Motor neuron (in vitro differentiated cells): ENCODE results near the gene ATG2A. TPM values are rescaled to one million over a fixed set of nuclear protein-coding genes. Genes with fewer than 3 reads are reported as not detected.

ENCODE experiments used
- ATAC-seq, 8 experiments: fragments of 200-7000 bp; cut with Tn5 transposase; replicated peaks in 6 of 8; 2 replicates each; pipeline ENCODE4 v1.8.0; 2021; ENCODE audit warnings: mild to moderate bottlenecking in 8 of 8, moderate library complexity in 8 of 8
- H3K27ac ChIP-seq, 2 donors: fragments of 250-450 bp; sonication (Bioruptor Pico); 2 replicates each; pipeline ENCODE4 v1.9.0; 2021; ENCODE audit warnings: antibody characterized with exemption in 2 of 2, mild to moderate bottlenecking in 2 of 2, moderate library complexity in 1 of 2
- H3K4me1 ChIP-seq, 2 donors: fragments of 250-450 bp; sonication (Bioruptor Pico); replicated peaks in 1 of 2; 2 replicates each; pipeline ENCODE4 v1.6.1; 2021; ENCODE audit warnings: antibody characterized with exemption in 2 of 2, mild to moderate bottlenecking in 2 of 2, moderate library complexity in 1 of 2
- H3K4me3 ChIP-seq, 5 donors: fragments of 250-450 bp; sonication (Bioruptor Pico); 2 replicates each; pipeline ENCODE4 v1.9.0; 2021; ENCODE audit warnings: antibody characterized with exemption in 5 of 5, mild to moderate bottlenecking in 5 of 5, moderate library complexity in 4 of 5
- WGBS, 10 experiments: fragments of 450-650 bp; shearing (Covaris generic); methylation state at CpG; one replicate each; pipeline ENCODE4 v1.0.0; 2022; 5-methylcytosine and 5-hydroxymethylcytosine counted together
- in situ Hi-C, 9 experiments: fragments of 400-800 bp; cut with MboI; loops; one replicate each; pipeline ENCODE4 v1.15.0; 2021; ENCODE audit warnings: low sequenced_read_pairs in 9 of 9, low pct_unique_long_range_greater_than_20kb in 2 of 9; ENCODE audit not compliant: unreplicated experiment in 9 of 9
- total RNA-seq, 8 experiments: library from RNA; unstranded; fragments of 300-600 nt; gene quantifications; 2 replicates each; pipeline versions ENCODE4 v1.2.3 to v1.2.4, GENCODE V29; 2022

The ATG2A gene
- 10 to 100 TPM in 4 of 8 experiments, 1 to 10 TPM in 4; 4.9 to 37.2 (median 9.6) TPM for total RNA-seq

DNA sequence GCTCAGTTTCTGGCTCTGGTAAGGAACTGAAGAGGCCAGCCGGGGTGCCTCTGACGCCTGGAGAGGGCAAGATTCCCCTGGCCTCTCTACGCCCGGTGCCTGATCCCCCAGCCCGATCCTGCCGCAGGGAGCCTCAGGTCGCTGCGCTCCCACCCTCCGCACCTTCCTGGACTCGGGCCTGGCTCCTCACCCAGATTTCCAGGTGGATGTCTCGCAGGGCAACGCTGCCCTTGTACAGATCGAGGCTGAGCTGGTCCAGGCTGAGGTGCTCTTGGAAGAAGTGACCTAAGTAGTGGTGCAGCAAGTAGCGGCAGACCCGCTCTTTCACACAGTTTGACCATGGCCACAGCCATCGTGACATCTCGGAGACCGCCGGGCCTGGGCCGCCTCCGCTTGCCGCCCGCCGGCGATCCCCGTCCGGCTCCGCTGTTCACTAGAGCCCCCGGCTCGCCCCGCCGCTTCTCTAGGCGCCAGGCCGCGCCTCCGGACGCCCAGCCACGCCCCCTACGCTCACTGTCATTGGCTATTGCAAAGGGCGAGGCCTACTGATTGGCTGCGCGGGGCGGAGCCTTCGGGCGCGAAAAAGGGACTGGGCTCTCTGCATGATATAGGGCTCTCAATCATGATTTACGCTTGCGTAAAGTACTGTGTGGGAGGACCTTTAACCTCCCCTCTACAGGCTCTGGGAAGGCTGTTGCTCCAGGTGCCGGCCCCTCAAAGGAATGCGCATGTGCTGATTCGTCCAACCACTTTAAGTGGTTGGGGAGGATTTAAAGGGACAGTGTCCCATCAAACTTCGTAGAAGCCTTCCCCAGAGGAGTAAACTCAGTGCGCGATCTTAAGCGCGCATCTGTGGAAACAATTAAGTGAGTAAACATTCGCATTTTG, at the start of gene ATG2A:
Gene ATG2A (minus strand): TSS at position 435 of the 888 bp plus-strand sequence. CDS start 74 bp downstream, at position 361.
- in situ Hi-C loops = no loop called here
- ATAC-seq = peak; percentile 91 to 98 (median 98)
- Histone ChIP-seq H3K4me3 (peak within 1 kb of the TSS; percentile 54 to 75 (median 65)), H3K27ac (peak within 1 kb of the TSS in 1 of 2 donors; percentile 25), H3K4me1 (peaks cover 9 to 13% of the 10 kb centered on the region in 2 donors)
- 0 to 3% (median 0%) methylated on average over 2 to 19 of the region's 57 CpGs; no CpG with 5 or more reads in 2 of the 10 experiments for WGBS, 10 experiments

DNA sequence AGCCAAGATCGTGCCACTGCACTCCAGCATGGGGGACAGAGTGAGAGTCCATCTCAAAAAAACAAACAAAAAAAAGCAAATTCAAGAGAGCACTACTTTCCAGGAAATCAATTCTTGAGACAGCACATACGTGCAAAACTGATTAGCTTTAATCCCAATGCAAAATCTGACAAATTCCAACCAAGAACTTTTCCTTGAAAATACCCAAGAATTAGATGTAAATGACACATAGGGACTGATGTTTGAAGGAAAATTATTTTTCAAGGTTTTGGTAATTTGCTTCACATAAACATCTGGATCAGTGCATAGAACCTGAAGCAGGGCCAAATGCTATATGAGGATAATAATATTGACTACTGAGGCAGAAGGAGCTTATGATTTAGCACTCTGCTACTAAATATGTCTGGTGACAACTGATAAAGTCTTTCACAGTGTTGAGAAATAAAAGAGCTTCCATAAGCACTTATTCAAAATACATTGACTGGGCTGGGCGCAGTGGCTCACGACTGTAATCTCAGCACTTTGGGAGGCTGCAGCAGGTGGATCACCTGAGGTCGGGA, 46.1 kb upstream of the ATG2A start:
- WGBS, 10 experiments = 57 to 91% (median 78%) methylated on average over 1 to 5 of the region's 5 CpGs; no CpG with 5 or more reads in 1 of the 10 experiments
- Histone ChIP-seq H3K4me1 (no peaks in the 10 kb centered on the region), H3K4me3 (no peak overlapping the region), H3K27ac (no peak overlapping the region)
- no peak for ATAC-seq
- in situ Hi-C loops = no loop called here

DNA sequence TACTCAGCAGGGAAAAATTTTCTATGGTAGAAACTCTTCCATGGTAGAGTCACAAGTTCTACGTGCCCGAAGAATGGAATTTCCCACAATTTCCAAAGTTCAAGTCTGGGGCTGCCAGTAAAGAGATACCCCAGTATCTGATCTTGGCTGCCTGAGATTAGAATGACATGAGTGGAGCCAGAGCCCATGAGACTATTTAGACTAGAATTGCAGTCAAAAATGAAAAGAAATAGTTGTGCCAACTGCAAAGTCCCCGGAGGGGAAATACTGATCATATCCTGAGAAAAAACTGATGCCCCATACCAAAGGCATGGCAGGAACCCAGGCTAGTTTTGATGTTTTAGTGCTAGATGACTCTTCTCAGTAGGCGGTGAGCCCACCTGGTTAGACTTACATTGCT, 43.7 kb upstream of the ATG2A start:
- ATAC-seq = no peak
- 56 to 100% (median 84%) methylated on average over 1 to 4 of the region's 4 CpGs; no CpG with 5 or more reads in 3 of the 10 experiments for WGBS, 10 experiments
- no peak overlapping the region for H3K4me3 ChIP-seq
- no peak overlapping the region for H3K27ac ChIP-seq
- no peaks in the 10 kb centered on the region for H3K4me1 ChIP-seq
- in situ Hi-C loops = no loop called here

DNA sequence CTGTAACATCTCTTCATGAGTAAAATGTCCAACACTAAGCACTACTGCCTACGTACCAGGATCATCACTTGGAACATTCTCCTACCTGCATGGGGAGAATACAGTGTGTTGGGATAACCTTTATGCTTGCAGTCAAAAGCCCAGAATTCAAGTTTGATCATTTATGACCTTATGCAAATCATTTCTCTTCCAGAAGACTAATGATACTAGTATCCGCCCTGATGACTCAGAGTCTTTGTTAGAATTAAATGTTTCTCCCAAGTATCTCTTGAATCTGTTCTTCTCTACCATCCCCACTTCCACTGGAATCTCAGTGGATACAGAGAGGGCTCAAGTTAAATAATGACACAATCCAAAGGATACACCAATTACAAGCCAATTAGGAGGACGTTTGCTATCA, 42.5 kb upstream of the ATG2A start:
- ATAC-seq = peak in 4 of 8 experiments; percentile 20 to 97 (median 66)
- 6 to 100% (median 59%) methylated on average over 1 to 3 of the region's 3 CpGs; no CpG with 5 or more reads in 1 of the 10 experiments for WGBS, 10 experiments
- in situ Hi-C loops = no loop called here
- Histone ChIP-seq H3K4me1 (no peaks in the 10 kb centered on the region), H3K4me3 (no peak overlapping the region), H3K27ac (no peak overlapping the region)

DNA sequence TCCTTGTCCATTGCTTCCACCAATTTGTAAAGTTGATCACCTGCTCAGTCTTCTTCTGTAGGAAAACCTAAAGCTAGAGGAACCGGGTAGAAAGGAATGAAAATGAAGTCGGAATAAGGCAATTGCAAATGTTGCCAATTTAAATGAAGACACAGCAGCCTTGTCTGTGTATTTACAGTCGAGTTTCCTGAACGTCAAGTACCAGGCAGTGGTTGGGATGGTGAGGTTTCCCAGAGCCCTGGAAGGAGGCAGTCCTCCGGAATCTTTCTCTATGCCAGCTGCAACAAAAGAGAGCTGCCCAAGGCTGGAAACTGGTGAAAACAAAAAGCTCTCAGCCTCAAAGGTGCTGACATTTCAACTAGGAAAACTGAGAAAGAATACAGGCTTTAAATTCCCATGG, 37.2 kb upstream of the ATG2A start:
- Histone ChIP-seq H3K4me3 (no peak overlapping the region), H3K27ac (no peak overlapping the region), H3K4me1 (no peaks in the 10 kb centered on the region)
- ATAC-seq = no peak
- 4 to 88% (median 36%) methylated on average over 1 to 5 of the region's 5 CpGs; no CpG with 5 or more reads in 1 of the 10 experiments for WGBS, 10 experiments
- in situ Hi-C loops = no loop called here

DNA sequence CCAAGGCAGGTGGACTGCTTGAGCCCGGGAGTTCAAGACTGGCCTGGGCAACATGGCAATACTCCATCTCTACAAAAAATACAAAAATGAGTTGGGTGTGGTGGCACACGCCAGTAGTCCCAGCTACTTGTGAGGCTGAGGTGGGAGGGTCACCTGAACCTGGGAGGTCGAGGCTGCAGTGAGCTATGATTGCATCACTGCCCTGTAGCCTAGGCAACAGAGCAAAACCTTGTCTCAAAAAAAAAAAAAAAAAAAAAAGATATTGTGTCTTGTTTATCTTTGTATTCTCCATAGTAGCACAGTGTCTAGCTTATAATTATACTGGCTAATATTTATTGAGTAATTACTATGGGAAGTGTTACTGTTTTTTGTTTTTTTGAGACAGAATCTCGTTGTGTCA, 34.5 kb upstream of the ATG2A start:
- 10 to 83% (median 70%) methylated on average over 1 to 4 of the region's 4 CpGs; no CpG with 5 or more reads in 3 of the 10 experiments for WGBS, 10 experiments
- ATAC-seq = no peak
- Histone ChIP-seq H3K4me3 (no peak overlapping the region), H3K4me1 (no peaks in the 10 kb centered on the region), H3K27ac (no peak overlapping the region)
- in situ Hi-C loops = no loop called here

DNA sequence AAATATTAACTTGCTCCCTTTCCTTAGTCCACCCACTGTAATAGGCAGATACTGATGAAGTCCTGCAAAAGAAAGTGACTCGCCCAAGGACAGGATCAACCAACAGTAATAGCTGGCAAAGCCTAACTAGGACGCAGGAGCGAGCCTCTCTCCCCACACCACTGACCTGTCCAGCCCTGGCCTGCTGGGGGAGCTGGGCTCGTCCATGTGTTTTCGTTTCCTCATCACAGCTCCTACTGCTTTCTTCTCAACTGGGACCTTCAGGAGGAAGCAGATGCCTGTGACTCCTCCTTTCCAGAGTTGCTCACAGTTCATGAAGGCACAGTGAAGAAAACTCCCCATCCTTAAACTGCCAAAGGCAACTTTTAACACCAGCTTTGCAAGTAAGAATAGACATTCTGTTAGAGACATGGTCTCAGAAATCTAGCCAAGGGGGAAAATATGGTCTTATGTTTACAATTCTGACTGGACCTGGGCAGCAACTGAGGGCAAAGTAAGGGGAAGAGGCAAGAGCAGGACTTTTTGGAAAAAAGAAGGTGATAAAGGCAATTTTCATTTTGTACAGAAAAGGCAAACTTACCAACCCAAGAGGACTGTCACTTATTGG, 30.3 kb upstream of the ATG2A start:
- 39 to 94% (median 67%) methylated on average over 1 to 5 of the region's 5 CpGs; no CpG with 5 or more reads in 2 of the 10 experiments for WGBS, 10 experiments
- in situ Hi-C loops = no loop called here
- Histone ChIP-seq H3K27ac (no peak overlapping the region), H3K4me3 (no peak overlapping the region), H3K4me1 (no peaks in the 10 kb centered on the region)
- ATAC-seq = peak in 3 of 8 experiments; percentile 50 to 89 (median 72)

DNA sequence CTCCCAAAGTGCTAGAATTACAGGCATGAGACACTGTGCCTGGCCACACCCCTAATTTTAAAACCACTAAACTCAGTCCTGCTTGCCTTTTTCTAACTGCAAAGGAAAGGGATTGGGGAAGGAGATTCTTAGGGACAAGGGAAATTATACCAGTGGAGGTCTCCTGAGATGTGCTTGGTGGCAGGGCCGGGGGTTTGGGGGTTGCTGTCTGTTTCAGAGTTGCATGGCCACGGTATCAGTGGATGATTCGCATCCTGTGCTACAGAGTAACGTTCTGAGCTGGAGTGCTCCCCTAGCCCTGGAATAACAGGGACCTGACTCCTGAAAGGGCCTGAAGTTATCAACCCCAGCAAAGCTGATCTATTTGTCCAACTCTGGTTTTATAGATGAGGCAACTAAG, 19.5 kb upstream of the ATG2A start:
- ATAC-seq = peak in 1 of 8 experiments; percentile 15
- Histone ChIP-seq H3K4me1 (no peaks in the 10 kb centered on the region), H3K4me3 (no peak overlapping the region), H3K27ac (no peak overlapping the region)
- 10 to 83% (median 81%) methylated on average over 1 to 4 of the region's 4 CpGs; no CpG with 5 or more reads in 6 of the 10 experiments for WGBS, 10 experiments
- in situ Hi-C loops = no loop called here

DNA sequence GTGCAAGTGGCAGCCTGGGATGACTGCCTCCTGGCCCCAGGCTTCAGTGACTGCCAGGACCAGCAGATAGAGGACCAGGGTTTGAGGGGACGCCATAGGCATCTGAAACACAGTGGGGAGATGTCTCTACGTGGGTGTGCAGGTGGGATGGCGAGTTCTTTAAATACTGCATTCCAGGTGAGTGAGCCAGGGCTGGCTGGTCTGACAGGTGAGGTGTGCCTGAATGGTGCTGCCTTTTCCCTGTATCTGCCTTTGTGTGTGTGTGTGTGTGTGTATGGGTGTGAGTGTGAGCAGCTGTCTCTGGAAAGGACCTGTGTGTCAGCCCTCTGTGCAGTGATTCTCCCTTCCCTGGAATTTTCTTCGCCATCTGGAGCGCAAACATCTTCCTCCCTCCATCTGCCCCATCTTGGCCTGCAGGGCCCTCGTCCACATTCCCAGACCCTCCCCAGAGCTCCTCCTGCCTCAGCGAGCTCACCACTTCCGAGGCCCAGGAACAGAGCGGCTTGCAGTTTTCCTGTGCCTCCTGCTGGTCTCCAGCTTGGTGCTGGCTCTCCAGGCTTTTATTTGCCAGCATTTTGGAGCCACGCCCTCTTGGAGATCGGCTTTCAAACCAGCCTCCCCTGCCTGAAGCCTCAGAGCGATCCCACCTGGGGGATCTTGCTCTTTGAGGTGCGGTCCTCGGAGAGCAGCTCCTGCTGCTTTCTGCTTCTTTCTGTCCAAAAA, 18.5 kb upstream of the ATG2A start, which contains the start of gene GPHA2:
Gene GPHA2 (minus strand): TSS at position 535 of the 723 bp plus-strand sequence. CDS start 433 bp downstream, at position 102.
- Histone ChIP-seq H3K4me1 (no peaks in the 10 kb centered on the region), H3K4me3 (no peak within 1 kb of the TSS), H3K27ac (no peak within 1 kb of the TSS)
- ATAC-seq = peak in 7 of 8 experiments; percentile 6 to 90 (median 21)
- in situ Hi-C loops = no loop called here
- 26 to 60% (median 53%) methylated on average over 1 to 8 of the region's 14 CpGs; no CpG with 5 or more reads in 4 of the 10 experiments for WGBS, 10 experiments

DNA sequence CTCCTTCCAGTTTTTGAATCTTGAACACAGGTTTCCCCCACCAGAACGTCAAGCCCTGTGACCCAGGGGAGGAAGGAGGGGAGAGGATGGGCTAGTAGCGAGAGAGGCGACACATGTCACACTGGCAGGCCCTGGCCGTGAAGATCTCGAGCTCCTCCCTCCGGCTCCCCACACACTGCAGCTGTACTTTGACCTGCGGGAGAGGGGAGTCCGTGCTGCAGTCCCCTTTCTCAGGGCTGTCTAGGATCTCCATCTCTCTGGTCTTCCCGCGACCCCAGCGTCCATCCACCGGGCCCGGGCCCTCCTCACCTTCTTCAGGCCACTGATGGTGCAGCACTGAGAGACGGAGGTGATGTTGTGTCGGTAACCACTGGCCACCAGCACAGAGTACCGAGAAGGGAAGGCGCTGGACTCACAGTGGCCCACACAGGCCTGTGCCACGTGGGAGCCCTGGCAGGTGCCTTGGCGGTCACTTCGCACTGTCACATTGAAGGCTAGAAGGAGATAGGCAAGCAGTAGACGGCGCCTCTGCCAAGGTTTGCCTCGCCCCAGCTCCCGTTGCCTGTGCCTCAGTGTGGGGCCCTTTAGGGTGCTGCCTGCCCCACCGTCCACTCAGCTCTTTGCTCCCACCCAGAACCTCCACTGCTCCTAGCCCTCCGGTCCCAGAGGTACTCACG, 17.8 kb upstream of the ATG2A start:
- H3K4me1 ChIP-seq = no peaks in the 10 kb centered on the region
- peak in 5 of 8 experiments; percentile 14 to 64 (median 40) for ATAC-seq
- no peak overlapping the region for H3K27ac ChIP-seq
- H3K4me3 ChIP-seq = no peak overlapping the region
- in situ Hi-C loops = no loop called here
- 50 to 95% (median 69%) methylated on average over 2 to 9 of the region's 27 CpGs; no CpG with 5 or more reads in 3 of the 10 experiments for WGBS, 10 experiments

DNA sequence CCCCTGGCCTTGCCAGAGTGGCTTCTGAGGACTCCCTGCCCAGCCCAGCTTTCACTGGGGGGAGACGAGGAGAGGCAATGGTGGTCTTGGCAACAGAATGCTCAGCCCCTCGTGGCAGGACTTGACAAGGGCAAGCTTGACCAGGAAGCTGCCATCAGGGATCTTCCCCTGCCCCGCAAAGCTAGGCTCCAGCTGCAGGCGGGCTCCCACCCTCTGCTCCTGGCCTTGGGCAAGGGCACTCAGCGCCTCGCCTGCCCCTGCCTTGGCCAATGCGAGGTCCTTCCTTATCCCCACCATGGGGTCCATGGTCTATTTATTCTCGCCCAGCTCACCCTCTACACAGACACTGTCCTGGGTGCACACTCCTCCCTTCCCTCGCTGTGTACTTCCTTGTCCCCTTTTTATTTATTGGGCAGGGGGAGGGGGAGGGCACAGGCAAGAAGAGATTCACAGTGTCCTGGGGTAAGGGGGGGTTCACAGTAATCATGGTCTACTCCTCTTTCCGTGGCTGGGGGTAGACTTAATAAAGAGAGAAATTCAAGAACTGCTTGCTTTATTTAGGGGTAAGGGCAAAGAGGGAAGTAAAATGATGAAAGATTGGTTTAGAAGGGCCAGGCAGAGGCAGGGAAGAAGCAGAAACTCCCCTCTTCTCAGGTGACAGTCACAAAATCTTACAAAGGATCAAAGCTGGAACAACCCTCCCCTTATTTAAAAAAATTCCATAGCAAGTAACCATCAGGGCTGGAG, 17.1 kb upstream of the ATG2A start:
- no peak overlapping the region for H3K27ac ChIP-seq
- no peak overlapping the region for H3K4me3 ChIP-seq
- in situ Hi-C loops = no loop called here
- 60 to 80% (median 66%) methylated on average over 1 to 4 of the region's 10 CpGs; no CpG with 5 or more reads in 6 of the 10 experiments for WGBS, 10 experiments
- H3K4me1 ChIP-seq = no peaks in the 10 kb centered on the region
- peak in 4 of 8 experiments; percentile 15 to 19 (median 16) for ATAC-seq
